WTC11 (cell line): ENCODE data around the gene GATAD2A. TPM values are rescaled to one million over a fixed set of nuclear protein-coding genes. Genes with fewer than 3 reads are reported as not detected.

Experiments
- ATAC-seq: fragments of 200-7000 bp; cut with Tn5 transposase; 2 replicates; pipeline ENCODE4 v1.10.0; 2021; ENCODE audit warnings: mild to moderate bottlenecking, moderate library complexity
- CTCF ChIA-PET: fragments of 300-600 bp; sonication (Branson Sonifier 250); formaldehyde crosslinking; loops from one replicate; lab custom pipeline; 2021; ENCODE audit warnings: antibody characterized with exemption; lab: Charles Lee
- POLR2A ChIA-PET: fragments of 350-600 bp; sonication (Branson Sonifier 250); formaldehyde crosslinking; loops from one replicate; lab custom pipeline; 2021; ENCODE audit warnings: antibody characterized with exemption; lab: Charles Lee
- DNase-seq: peaks from one replicate; pipeline ENCODE4 v3.0.0; 2021; ENCODE audit warnings: low spot score
- H3K27ac Mint-ChIP-seq: 2 replicates; pipeline ENCODE4 v1.8.0; 2021; ENCODE audit warnings: mixed read lengths
- H3K27me3 Mint-ChIP-seq: 2 replicates; pipeline ENCODE4 v1.8.0; 2021; ENCODE audit warnings: low read depth, mild to moderate bottlenecking, moderate library complexity, mixed read lengths
- H3K36me3 Mint-ChIP-seq: 2 replicates; pipeline ENCODE4 v1.8.0; 2021; ENCODE audit warnings: mixed read lengths
- H3K4me1 Mint-ChIP-seq: 2 replicates; pipeline ENCODE4 v1.8.0; 2022; ENCODE audit warnings: mixed read lengths
- H3K4me3 Mint-ChIP-seq: 2 replicates; pipeline ENCODE4 v1.8.0; 2021; ENCODE audit warnings: mild to moderate bottlenecking, moderate library complexity, mixed read lengths
- H3K9me3 Mint-ChIP-seq: 2 replicates; pipeline ENCODE4 v1.8.0; 2021; ENCODE audit warnings: mixed read lengths
- ATF1 ChIP-seq: sonication (generic); formaldehyde crosslinking; IDR thresholded peaks from 2 replicates; pipeline ENCODE4 v1.8.1; 2023; ENCODE audit warnings: mild to moderate bottlenecking, moderate library complexity, missing genetic modification reagents
- ELF4 ChIP-seq: sonication (generic); formaldehyde crosslinking; IDR thresholded peaks from 2 replicates; pipeline ENCODE4 v1.8.1; 2022; ENCODE audit warnings: low read depth, mild to moderate bottlenecking, moderate library complexity, missing genetic modification reagents
- FOXK1 ChIP-seq: sonication (generic); formaldehyde crosslinking; IDR thresholded peaks from 2 replicates; pipeline ENCODE4 v1.8.0; 2022; ENCODE audit warnings: mild to moderate bottlenecking, moderate library complexity, missing genetic modification reagents
- FOXP1 ChIP-seq: sonication (generic); formaldehyde crosslinking; IDR thresholded peaks from 2 replicates; pipeline ENCODE4 v1.8.0; 2022; ENCODE audit warnings: missing genetic modification reagents, mild to moderate bottlenecking, moderate library complexity, borderline replicate concordance
- JAZF1 ChIP-seq: fragments of 250-450 bp; sonication (Bioruptor Pico); IDR thresholded peaks from 2 replicates; pipeline ENCODE4 v1.9.0; 2021; ENCODE audit warnings: moderate library complexity, mild to moderate bottlenecking, inconsistent platforms
- MXD4 ChIP-seq: fragments of 250-450 bp; sonication (Bioruptor Pico); IDR thresholded peaks from 2 replicates; pipeline ENCODE4 v1.8.0; 2021; ENCODE audit warnings: mild to moderate bottlenecking, moderate library complexity, borderline replicate concordance
- NR1H2 ChIP-seq: sonication (generic); formaldehyde crosslinking; IDR thresholded peaks from 2 replicates; pipeline ENCODE4 v1.9.0; 2021; ENCODE audit warnings: mild to moderate bottlenecking, moderate library complexity, missing genetic modification reagents
- NR3C1 ChIP-seq: sonication (generic); formaldehyde crosslinking; conservative IDR thresholded peaks from 2 replicates; pipeline ENCODE4 v1.8.1; 2023; ENCODE audit warnings: low read depth, mild to moderate bottlenecking, missing genetic modification reagents
- PRRX2 ChIP-seq: fragments of 250-450 bp; sonication (Bioruptor Pico); IDR thresholded peaks from 2 replicates; pipeline ENCODE4 v1.8.0; 2021; ENCODE audit warnings: mild to moderate bottlenecking
- RELA ChIP-seq: sonication (generic); formaldehyde crosslinking; IDR thresholded peaks from 2 replicates; pipeline ENCODE4 v1.8.1; 2022; ENCODE audit warnings: missing genetic modification reagents, mild to moderate bottlenecking, borderline replicate concordance
- TEAD1 ChIP-seq: sonication (generic); formaldehyde crosslinking; IDR thresholded peaks from 2 replicates; pipeline ENCODE4 v1.8.0; 2022; ENCODE audit warnings: mild to moderate bottlenecking, missing genetic modification reagents
- ZNF232 ChIP-seq: sonication (generic); formaldehyde crosslinking; IDR thresholded peaks from 2 replicates; pipeline ENCODE4 v1.8.0; 2022; ENCODE audit warnings: mild to moderate bottlenecking, missing genetic modification reagents
- ZNF671 ChIP-seq: fragments of 250-450 bp; sonication (Bioruptor Pico); IDR thresholded peaks from 2 replicates; pipeline ENCODE4 v1.8.0; 2021; ENCODE audit warnings: mild to moderate bottlenecking
- ZSCAN18 ChIP-seq: fragments of 250-450 bp; sonication (Bioruptor Pico); IDR thresholded peaks from 2 replicates; pipeline ENCODE4 v2.1.2; 2022; ENCODE audit warnings: mild to moderate bottlenecking, moderate library complexity
- total RNA-seq: library from RNA; stranded (reverse); gene quantifications from 3 replicates; pipeline ENCODE4 v1.2.3, GENCODE V29; 2021
- TF ChIP-seq, protein P1 (sequence below): fragments of 250-450 bp; sonication (Bioruptor Pico); conservative IDR thresholded peaks from 2 replicates; pipeline ENCODE4 v1.9.0; 2021; ENCODE audit warnings: mild to moderate bottlenecking
- TF ChIP-seq, protein P2 (sequence below): sonication (generic); formaldehyde crosslinking; IDR thresholded peaks from 2 replicates; pipeline ENCODE4 v1.8.0; 2022; ENCODE audit warnings: mild to moderate bottlenecking, missing genetic modification reagents
- TF ChIP-seq, protein P3 (sequence below): sonication (generic); formaldehyde crosslinking; IDR thresholded peaks from 2 replicates; pipeline ENCODE4 v1.8.0; 2022; ENCODE audit warnings: mild to moderate bottlenecking, missing genetic modification reagents
- TF ChIP-seq, protein P4 (sequence below): sonication (generic); formaldehyde crosslinking; IDR thresholded peaks from 2 replicates; pipeline ENCODE4 v1.8.1; 2023; ENCODE audit warnings: mild to moderate bottlenecking, missing genetic modification reagents, moderate library complexity
- TF ChIP-seq, protein P5 (sequence below): sonication (generic); formaldehyde crosslinking; IDR thresholded peaks from 2 replicates; pipeline ENCODE4 v1.8.0; 2022; ENCODE audit warnings: missing genetic modification reagents
- TF ChIP-seq, protein P6 (sequence below): sonication (generic); formaldehyde crosslinking; IDR thresholded peaks from 2 replicates; pipeline ENCODE4 v1.8.0; 2023; ENCODE audit warnings: mild to moderate bottlenecking, missing genetic modification reagents

Gene GATAD2A
- total RNA-seq, 1 experiment from 2014 or later = 209 TPM

DNA sequence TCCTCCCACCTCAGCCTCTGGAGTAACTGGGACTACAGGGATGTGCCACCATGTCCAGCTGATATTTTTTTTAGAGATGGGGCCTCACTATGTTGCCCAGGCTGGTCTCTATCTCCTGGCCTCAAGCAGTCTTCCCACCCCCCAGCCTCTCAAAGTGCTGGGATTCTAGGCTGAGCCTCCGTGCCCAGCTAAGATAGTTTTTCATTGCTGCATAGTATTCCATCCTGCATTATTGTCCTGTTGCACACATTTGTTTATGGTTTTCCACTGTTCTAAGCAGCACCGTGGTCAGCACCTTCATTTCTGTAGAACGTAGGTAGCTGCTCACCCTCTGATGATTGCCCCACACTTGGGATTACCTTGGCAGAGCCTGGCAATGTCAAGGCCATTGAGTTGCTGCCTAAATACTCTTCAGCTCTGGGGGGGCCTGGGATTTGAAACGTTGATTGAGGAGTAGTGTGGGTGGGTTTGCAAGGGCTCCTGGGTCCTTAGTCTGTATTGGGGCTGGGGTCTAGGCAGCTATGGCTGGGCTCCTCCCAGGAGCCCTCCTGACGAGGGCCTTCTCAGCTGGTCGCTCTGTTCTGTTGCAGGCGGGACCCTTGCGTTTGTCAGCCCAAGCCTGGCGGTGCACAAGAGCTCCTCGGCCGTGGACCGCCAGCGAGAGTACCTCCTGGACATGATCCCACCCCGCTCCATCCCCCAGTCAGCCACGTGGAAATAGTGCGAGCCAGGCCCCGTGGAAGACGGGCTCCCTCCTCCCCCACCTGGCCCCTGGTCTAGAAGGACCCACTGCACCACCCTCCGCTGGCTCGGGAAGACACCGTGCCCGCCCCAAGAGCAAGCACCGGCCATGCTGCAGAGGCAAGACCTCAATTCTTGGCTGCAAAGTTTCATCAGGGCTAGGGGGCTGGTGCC is 99.5 kb downstream of the GATAD2A start (continued):
- TF ChIP-seq, protein P1, sequence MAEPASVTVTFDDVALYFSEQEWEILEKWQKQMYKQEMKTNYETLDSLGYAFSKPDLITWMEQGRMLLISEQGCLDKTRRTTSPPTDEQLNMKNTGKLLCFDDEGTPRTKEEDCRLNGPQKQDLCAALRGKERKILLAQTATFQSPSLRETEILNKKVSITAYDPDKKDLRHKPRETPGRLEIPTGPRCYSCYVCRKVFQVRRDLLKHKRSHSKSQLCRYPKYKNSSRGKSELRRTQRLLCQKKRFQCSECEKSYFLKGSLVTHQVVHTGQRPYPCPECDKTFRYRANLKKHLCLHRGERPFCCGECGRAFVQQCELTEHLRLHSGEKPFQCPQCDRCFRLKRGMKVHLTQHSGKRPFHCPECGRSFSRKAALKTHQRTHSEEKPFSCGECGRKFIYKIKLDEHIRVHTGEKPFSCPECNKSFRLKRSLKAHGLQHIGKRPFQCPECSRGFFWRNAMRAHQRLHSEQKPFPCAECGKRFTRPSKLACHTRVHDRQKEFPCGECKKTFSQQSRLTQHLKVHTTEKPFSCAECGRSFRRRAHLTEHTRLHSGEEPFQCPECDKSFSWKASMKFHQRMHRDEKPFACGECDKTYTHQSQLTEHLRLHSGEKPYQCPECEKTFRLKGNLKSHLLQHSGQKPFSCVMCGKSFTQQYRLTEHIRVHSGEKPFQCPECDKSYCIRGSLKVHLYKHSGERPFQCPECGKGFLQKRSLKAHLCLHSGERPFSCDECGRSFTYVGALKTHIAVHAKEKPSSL (CRISPR knock-in tag) = no peak
- TF ChIP-seq, protein P2, sequence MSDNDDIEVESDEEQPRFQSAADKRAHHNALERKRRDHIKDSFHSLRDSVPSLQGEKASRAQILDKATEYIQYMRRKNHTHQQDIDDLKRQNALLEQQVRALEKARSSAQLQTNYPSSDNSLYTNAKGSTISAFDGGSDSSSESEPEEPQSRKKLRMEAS (CRISPR knock-in tag) = no peak

- DNase-seq = no peak
- CTCF ChIA-PET = no interaction called here
- H3K27me3 Mint-ChIP-seq = no peaks in the 10 kb centered on the region
- no peaks in the 10 kb centered on the region for H3K9me3 Mint-ChIP-seq
- TF ChIP-seq ZSCAN18 (no peak), MXD4 (CRISPR knock-in tag) (no peak), ZNF671 (no peak), NR1H2 (CRISPR knock-in tag) (no peak), PRRX2 (CRISPR knock-in tag) (no peak), RELA (CRISPR knock-in tag) (no peak), ATF1 (CRISPR knock-in tag) (no peak), FOXK1 (CRISPR knock-in tag) (no peak), JAZF1 (CRISPR knock-in tag) (no peak), ELF4 (CRISPR knock-in tag) (no peak), TEAD1 (CRISPR knock-in tag) (no peak), FOXP1 (no peak), ZNF232 (no peak), NR3C1 (CRISPR knock-in tag) (no peak)
- TF ChIP-seq, protein P3, sequence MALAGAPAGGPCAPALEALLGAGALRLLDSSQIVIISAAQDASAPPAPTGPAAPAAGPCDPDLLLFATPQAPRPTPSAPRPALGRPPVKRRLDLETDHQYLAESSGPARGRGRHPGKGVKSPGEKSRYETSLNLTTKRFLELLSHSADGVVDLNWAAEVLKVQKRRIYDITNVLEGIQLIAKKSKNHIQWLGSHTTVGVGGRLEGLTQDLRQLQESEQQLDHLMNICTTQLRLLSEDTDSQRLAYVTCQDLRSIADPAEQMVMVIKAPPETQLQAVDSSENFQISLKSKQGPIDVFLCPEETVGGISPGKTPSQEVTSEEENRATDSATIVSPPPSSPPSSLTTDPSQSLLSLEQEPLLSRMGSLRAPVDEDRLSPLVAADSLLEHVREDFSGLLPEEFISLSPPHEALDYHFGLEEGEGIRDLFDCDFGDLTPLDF (CRISPR knock-in tag) = no peak
- TF ChIP-seq, protein P4, sequence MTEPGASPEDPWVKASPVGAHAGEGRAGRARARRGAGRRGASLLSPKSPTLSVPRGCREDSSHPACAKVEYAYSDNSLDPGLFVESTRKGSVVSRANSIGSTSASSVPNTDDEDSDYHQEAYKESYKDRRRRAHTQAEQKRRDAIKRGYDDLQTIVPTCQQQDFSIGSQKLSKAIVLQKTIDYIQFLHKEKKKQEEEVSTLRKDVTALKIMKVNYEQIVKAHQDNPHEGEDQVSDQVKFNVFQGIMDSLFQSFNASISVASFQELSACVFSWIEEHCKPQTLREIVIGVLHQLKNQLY (CRISPR knock-in tag) = no peak
- TF ChIP-seq, protein P5, sequence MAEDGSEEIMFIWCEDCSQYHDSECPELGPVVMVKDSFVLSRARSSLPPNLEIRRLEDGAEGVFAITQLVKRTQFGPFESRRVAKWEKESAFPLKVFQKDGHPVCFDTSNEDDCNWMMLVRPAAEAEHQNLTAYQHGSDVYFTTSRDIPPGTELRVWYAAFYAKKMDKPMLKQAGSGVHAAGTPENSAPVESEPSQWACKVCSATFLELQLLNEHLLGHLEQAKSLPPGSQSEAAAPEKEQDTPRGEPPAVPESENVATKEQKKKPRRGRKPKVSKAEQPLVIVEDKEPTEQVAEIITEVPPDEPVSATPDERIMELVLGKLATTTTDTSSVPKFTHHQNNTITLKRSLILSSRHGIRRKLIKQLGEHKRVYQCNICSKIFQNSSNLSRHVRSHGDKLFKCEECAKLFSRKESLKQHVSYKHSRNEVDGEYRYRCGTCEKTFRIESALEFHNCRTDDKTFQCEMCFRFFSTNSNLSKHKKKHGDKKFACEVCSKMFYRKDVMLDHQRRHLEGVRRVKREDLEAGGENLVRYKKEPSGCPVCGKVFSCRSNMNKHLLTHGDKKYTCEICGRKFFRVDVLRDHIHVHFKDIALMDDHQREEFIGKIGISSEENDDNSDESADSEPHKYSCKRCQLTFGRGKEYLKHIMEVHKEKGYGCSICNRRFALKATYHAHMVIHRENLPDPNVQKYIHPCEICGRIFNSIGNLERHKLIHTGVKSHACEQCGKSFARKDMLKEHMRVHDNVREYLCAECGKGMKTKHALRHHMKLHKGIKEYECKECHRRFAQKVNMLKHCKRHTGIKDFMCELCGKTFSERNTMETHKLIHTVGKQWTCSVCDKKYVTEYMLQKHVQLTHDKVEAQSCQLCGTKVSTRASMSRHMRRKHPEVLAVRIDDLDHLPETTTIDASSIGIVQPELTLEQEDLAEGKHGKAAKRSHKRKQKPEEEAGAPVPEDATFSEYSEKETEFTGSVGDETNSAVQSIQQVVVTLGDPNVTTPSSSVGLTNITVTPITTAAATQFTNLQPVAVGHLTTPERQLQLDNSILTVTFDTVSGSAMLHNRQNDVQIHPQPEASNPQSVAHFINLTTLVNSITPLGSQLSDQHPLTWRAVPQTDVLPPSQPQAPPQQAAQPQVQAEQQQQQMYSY (CRISPR knock-in tag) = no peak
- TF ChIP-seq, protein P2 (CRISPR knock-in tag) = no peak
- TF ChIP-seq, protein P6, sequence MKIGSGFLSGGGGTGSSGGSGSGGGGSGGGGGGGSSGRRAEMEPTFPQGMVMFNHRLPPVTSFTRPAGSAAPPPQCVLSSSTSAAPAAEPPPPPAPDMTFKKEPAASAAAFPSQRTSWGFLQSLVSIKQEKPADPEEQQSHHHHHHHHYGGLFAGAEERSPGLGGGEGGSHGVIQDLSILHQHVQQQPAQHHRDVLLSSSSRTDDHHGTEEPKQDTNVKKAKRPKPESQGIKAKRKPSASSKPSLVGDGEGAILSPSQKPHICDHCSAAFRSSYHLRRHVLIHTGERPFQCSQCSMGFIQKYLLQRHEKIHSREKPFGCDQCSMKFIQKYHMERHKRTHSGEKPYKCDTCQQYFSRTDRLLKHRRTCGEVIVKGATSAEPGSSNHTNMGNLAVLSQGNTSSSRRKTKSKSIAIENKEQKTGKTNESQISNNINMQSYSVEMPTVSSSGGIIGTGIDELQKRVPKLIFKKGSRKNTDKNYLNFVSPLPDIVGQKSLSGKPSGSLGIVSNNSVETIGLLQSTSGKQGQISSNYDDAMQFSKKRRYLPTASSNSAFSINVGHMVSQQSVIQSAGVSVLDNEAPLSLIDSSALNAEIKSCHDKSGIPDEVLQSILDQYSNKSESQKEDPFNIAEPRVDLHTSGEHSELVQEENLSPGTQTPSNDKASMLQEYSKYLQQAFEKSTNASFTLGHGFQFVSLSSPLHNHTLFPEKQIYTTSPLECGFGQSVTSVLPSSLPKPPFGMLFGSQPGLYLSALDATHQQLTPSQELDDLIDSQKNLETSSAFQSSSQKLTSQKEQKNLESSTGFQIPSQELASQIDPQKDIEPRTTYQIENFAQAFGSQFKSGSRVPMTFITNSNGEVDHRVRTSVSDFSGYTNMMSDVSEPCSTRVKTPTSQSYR = no peak
- TF ChIP-seq, all 79 proteins: peak for 0
- ATAC-seq = no peak
- peaks cover 5% of the 10 kb centered on the region for H3K4me1 Mint-ChIP-seq
- POLR2A ChIA-PET = no interaction called here
- no peak overlapping the region for H3K27ac Mint-ChIP-seq
- H3K36me3 Mint-ChIP-seq = peaks cover 51% of the 10 kb centered on the region
- no peak overlapping the region for H3K4me3 Mint-ChIP-seq
Measured at GRCh38 chr19:19505669-19506326, 100.3 kb downstream of the GATAD2A start.
